ENCODE data around the gene BNIP5.

DNA sequence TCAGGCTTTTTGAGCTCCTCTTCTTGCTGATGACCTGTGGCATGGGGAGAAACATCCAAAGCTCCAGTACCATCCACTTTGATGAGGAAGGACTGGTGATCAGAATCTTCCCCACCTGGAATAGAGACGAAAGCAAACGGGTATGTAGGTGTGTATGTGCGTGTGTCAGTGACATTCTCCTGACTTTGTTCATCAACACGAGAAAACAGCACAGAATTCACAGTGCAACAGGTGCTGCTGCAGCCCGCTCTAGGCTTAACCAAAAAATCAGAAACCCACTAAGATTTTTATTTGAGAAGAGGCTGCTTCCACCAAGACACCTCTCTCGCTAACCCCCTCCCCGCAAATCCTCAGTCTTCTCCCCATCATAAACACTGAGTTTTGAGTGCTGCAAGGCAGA lies 8.1 kb downstream of the BNIP5 start:
- TF ChIP-seq CTCF (IDR thresholded peaks at IDR 0.05) (no peak), POLR2A (IDR thresholded peaks at IDR 0.05) (no peak)

Data from testis (tissue), 2 donors.